Thymus (tissue), 11 donors: ENCODE measurements around the gene ANO9. TPM values are rescaled to one million over a fixed set of nuclear protein-coding genes. Genes with fewer than 3 reads are reported as not detected.

Experiments
- DNase-seq, 9 donors: peaks; one replicate each; pipeline ENCODE4 v3.0.0-alpha.2; 2013; ENCODE audit warnings: low spot score in 9 of 9, low read depth in 6 of 9, missing footprints in 1 of 9
- H3K27ac ChIP-seq, 2 donors: one replicate each; pipeline ENCODE4 v1.5.1; 2013; ENCODE audit warnings: control low read depth in 1 of 2, low read depth in 1 of 2, low read length in 1 of 2, mild to moderate bottlenecking in 1 of 2, moderate library complexity in 1 of 2
- H3K27me3 ChIP-seq, 2 donors: one replicate each; pipeline ENCODE4 v1.5.1; 2013; ENCODE audit warnings: low read length in 1 of 2; ENCODE audit not compliant: control insufficient read depth in 2 of 2, insufficient read depth in 1 of 2
- H3K36me3 ChIP-seq, 2 donors: one replicate each; pipeline ENCODE4 v1.5.1; 2013; ENCODE audit warnings: low read length in 1 of 2, mild to moderate bottlenecking in 1 of 2, moderate library complexity in 1 of 2; ENCODE audit not compliant: control insufficient read depth in 2 of 2, insufficient read depth in 2 of 2
- H3K4me1 ChIP-seq, 2 donors: one replicate each; pipeline ENCODE4 v1.5.1; 2013; ENCODE audit warnings: low read length in 2 of 2; ENCODE audit not compliant: control insufficient read depth in 2 of 2, insufficient read depth in 2 of 2
- H3K4me3 ChIP-seq, 2 donors: one replicate each; pipeline ENCODE4 v1.5.1; 2013; ENCODE audit warnings: low read length in 2 of 2, control low read depth in 1 of 2, mild to moderate bottlenecking in 1 of 2
- H3K9me3 ChIP-seq, 2 donors: one replicate each; pipeline ENCODE4 v1.5.1; 2013; ENCODE audit warnings: low read length in 1 of 2, mild to moderate bottlenecking in 1 of 2; ENCODE audit not compliant: control insufficient read depth in 2 of 2, insufficient read depth in 1 of 2
- WGBS: extraction: QIAGEN DNeasy Blood & Tissue Kit; methylation state at CpG from one replicate; pipeline ENCODE4 v1.1.7; 2013; 5-methylcytosine and 5-hydroxymethylcytosine counted together
- polyA plus RNA-seq: library from polyadenylated mRNA; stranded (reverse); fragments of 200-250 nt; gene quantifications from one replicate; pipeline ENCODE4 v1.2.3, GENCODE V29; 2013
- total RNA-seq: library from RNA; stranded (reverse); fragments of 120-200 nt; gene quantifications from one replicate; pipeline ENCODE4 v1.2.4, GENCODE V29; 2013
- donor health status: healthy.

The ANO9 gene
- total and polyA plus RNA-seq, 2 donors: 26.3 to 114 TPM

GRCh38 chr11:433641-434040, 8.2 kb downstream of the ANO9 start:
- Histone ChIP-seq H3K9me3 (peaks cover 0 to 10% of the 10 kb centered on the region in 2 donors), H3K27me3 (no peaks in the 10 kb centered on the region), H3K4me1 (no peaks in the 10 kb centered on the region), H3K36me3 (no peaks in the 10 kb centered on the region), H3K4me3 (no peak overlapping the region), H3K27ac (no peak overlapping the region)
- WGBS: 90% methylated on average over 20 of the region's 20 CpGs
- DNase-seq: no peak

GRCh38 chr11:433111-433510, 8.7 kb downstream of the ANO9 start:
- H3K36me3 ChIP-seq: peaks cover 0 to under 1% of the 10 kb centered on the region in 2 donors
- H3K27ac ChIP-seq: no peak overlapping the region
- 98% methylated on average over 17 of the region's 17 CpGs for WGBS
- no peaks in the 10 kb centered on the region for H3K27me3 ChIP-seq
- H3K9me3 ChIP-seq: peaks cover 0 to 10% of the 10 kb centered on the region in 2 donors
- H3K4me3 ChIP-seq: no peak overlapping the region
- H3K4me1 ChIP-seq: no peaks in the 10 kb centered on the region
- no peak for DNase-seq

- Histone ChIP-seq H3K27me3 (no peaks in the 10 kb centered on the region), H3K9me3 (peaks cover 0 to 10% of the 10 kb centered on the region in 2 donors), H3K27ac (no peak overlapping the region), H3K4me1 (no peaks in the 10 kb centered on the region), H3K36me3 (peaks cover 0 to 3% of the 10 kb centered on the region in 2 donors), H3K4me3 (no peak overlapping the region)
- no peak for DNase-seq
- WGBS: 97% methylated on average over 20 of the region's 20 CpGs
Measured at GRCh38 chr11:432501-433100, 9.2 kb downstream of the ANO9 start.

GRCh38 chr11:431921-432320, 9.9 kb downstream of the ANO9 start:
- DNase-seq: no peak
- Histone ChIP-seq H3K27me3 (no peaks in the 10 kb centered on the region), H3K4me1 (no peaks in the 10 kb centered on the region), H3K27ac (no peak overlapping the region), H3K4me3 (no peak overlapping the region), H3K9me3 (peaks cover 0 to 10% of the 10 kb centered on the region in 2 donors), H3K36me3 (peaks cover 0 to 3% of the 10 kb centered on the region in 2 donors)
- WGBS: 95% methylated on average over 13 of the region's 13 CpGs

GRCh38 chr11:429931-430456, 11.8 kb downstream of the ANO9 start:
- peaks cover 0 to 3% of the 10 kb centered on the region in 2 donors for H3K36me3 ChIP-seq
- peaks cover 0 to 9% of the 10 kb centered on the region in 2 donors for H3K27me3 ChIP-seq
- no peak overlapping the region for H3K27ac ChIP-seq
- 91% methylated on average over 25 of the region's 25 CpGs for WGBS
- no peaks in the 10 kb centered on the region for H3K4me1 ChIP-seq
- no peak overlapping the region for H3K4me3 ChIP-seq
- peaks cover 0 to 10% of the 10 kb centered on the region in 2 donors for H3K9me3 ChIP-seq
- DNase-seq: no peak

- Histone ChIP-seq H3K4me3 (no peak overlapping the region), H3K27me3 (peaks cover 0 to 14% of the 10 kb centered on the region in 2 donors), H3K27ac (no peak overlapping the region), H3K4me1 (no peaks in the 10 kb centered on the region), H3K9me3 (peaks cover 0 to 10% of the 10 kb centered on the region in 2 donors), H3K36me3 (peaks cover 0 to 3% of the 10 kb centered on the region in 2 donors)
- 95% methylated on average over 27 of the region's 27 CpGs for WGBS
- DNase-seq: no peak
Measured at GRCh38 chr11:429391-429790, 12.4 kb downstream of the ANO9 start.

GRCh38 chr11:428295-428694, 13.5 kb downstream of the ANO9 start:
- Histone ChIP-seq H3K27ac (no peak overlapping the region), H3K4me1 (no peaks in the 10 kb centered on the region), H3K27me3 (peaks cover 0 to 19% of the 10 kb centered on the region in 2 donors), H3K9me3 (peaks cover 0 to 10% of the 10 kb centered on the region in 2 donors), H3K36me3 (peaks cover 0 to 3% of the 10 kb centered on the region in 2 donors), H3K4me3 (no peak overlapping the region)
- 97% methylated on average over 24 of the region's 24 CpGs for WGBS
- no peak for DNase-seq

- peaks cover 0 to 25% of the 10 kb centered on the region in 2 donors for H3K27me3 ChIP-seq
- DNase-seq: no peak
- WGBS: 97% methylated on average over 8 of the region's 8 CpGs
Measured at GRCh38 chr11:426851-427250, 15.0 kb downstream of the ANO9 start.

GRCh38 chr11:425301-425700, 16.5 kb downstream of the ANO9 start:
- WGBS: 81% methylated on average over 4 of the region's 4 CpGs
- Histone ChIP-seq H3K4me3 (no peak overlapping the region), H3K4me1 (no peaks in the 10 kb centered on the region), H3K27ac (no peak overlapping the region), H3K36me3 (peaks cover 0 to 3% of the 10 kb centered on the region in 2 donors), H3K27me3 (peaks cover 0 to 32% of the 10 kb centered on the region in 2 donors), H3K9me3 (no peaks in the 10 kb centered on the region)
- no peak for DNase-seq

More at GRCh38 chr11:426851-427250, 15.0 kb downstream of the ANO9 start:
- Histone ChIP-seq H3K36me3 (peaks cover 0 to 3% of the 10 kb centered on the region in 2 donors), H3K4me3 (no peak overlapping the region), H3K4me1 (no peaks in the 10 kb centered on the region), H3K9me3 (peaks cover 0 to 4% of the 10 kb centered on the region in 2 donors), H3K27ac (no peak overlapping the region)
